ENCODE results near the gene IFRD1. TPM values are rescaled to one million over a fixed set of nuclear protein-coding genes. Genes with fewer than 3 reads are reported as not detected.
A peak's percentile ranks its signal among the peaks of the same experiment; 100 is the strongest.

The IFRD1 gene
- total and polyA plus RNA-seq, 12 donors: 20.5 to 86.2 (median 52.7) TPM

GRCh38 chr7:112421666-112422486 is 28.4 kb upstream of the IFRD1 start:
- no peak for DNase-seq
- Histone ChIP-seq H3K9me3 (replicated peaks in 1 of 3) (no peaks in the 10 kb centered on the region), H3K27ac (peak overlapping the region in 2 of 5 donors; percentile 55 to 70), H3K4me3 (no peak overlapping the region), H3K36me3 (replicated peaks in 1 of 2) (no peaks in the 10 kb centered on the region), H3K27me3 (no peaks in the 10 kb centered on the region), H3K4me1 (replicated peaks in 1 of 2) (peaks cover 12 to 17% of the 10 kb centered on the region in 2 donors)
- intact Hi-C loops (cut with DNase I): loop anchor here in 1 of 2 donors (10.0 kb wide), 1 partner anchor 73 kb away; no protein-coding TSS in a partner anchor
- TF ChIP-seq POLR2A (IDR thresholded peaks at IDR 0.05) (no peak), CTCF (IDR thresholded peaks at IDR 0.05) (no peak)
- 77 to 83% (median 79%) methylated on average over 9 of the region's 9 CpGs for WGBS, 4 donors

- no peak overlapping the region for H3K4me3 ChIP-seq
- 36 to 46% (median 40%) methylated on average over 6 of the region's 6 CpGs for WGBS, 4 donors
- H3K4me1 ChIP-seq (replicated peaks in 1 of 2): peaks cover 12 to 17% of the 10 kb centered on the region in 2 donors
- TF ChIP-seq POLR2A (IDR thresholded peaks at IDR 0.05) (peak in 1 of 2 donors; percentile 33), CTCF (IDR thresholded peaks at IDR 0.05) (no peak)
- H3K9me3 ChIP-seq (replicated peaks in 1 of 3): no peaks in the 10 kb centered on the region
- H3K27me3 ChIP-seq: no peaks in the 10 kb centered on the region
- peak; percentile 80 to 95 (median 91) for DNase-seq
- H3K36me3 ChIP-seq (replicated peaks in 1 of 2): no peaks in the 10 kb centered on the region
- H3K27ac ChIP-seq: peak overlapping the region in 3 of 5 donors; percentile 55 to 70 (median 57)
- intact Hi-C loops (cut with DNase I): loop anchor here in 1 of 2 donors (10.0 kb wide), 1 partner anchor 72 kb away; no protein-coding TSS in a partner anchor
These were observed 27.3 kb upstream of the IFRD1 start for GRCh38 chr7:112422842-112423496.

GRCh38 chr7:112423987-112424386 is 26.3 kb upstream of the IFRD1 start:
- TF ChIP-seq CTCF (IDR thresholded peaks at IDR 0.05) (no peak), POLR2A (IDR thresholded peaks at IDR 0.05) (no peak)
- 60 to 86% (median 69%) methylated on average over 1 to 2 of the region's 2 CpGs for WGBS, 4 donors
- intact Hi-C loops (cut with DNase I): loop anchor here in 1 of 2 donors (10.0 kb wide), 1 partner anchor 71 kb away; no protein-coding TSS in a partner anchor
- no peaks in the 10 kb centered on the region for H3K9me3 ChIP-seq (replicated peaks in 1 of 3)
- no peak for DNase-seq
- H3K4me3 ChIP-seq: no peak overlapping the region
- H3K27ac ChIP-seq: no peak overlapping the region
- peaks cover 12 to 17% of the 10 kb centered on the region in 2 donors for H3K4me1 ChIP-seq (replicated peaks in 1 of 2)
- H3K27me3 ChIP-seq: no peaks in the 10 kb centered on the region
- no peaks in the 10 kb centered on the region for H3K36me3 ChIP-seq (replicated peaks in 1 of 2)

GRCh38 chr7:112427984-112428383 is 22.3 kb upstream of the IFRD1 start:
- intact Hi-C loops (cut with DNase I): loop anchor here in 1 of 2 donors (10.0 kb wide), 1 partner anchor 67 kb away; no protein-coding TSS in a partner anchor
- no peak overlapping the region for H3K27ac ChIP-seq
- no peaks in the 10 kb centered on the region for H3K36me3 ChIP-seq (replicated peaks in 1 of 2)
- no peak for DNase-seq
- peaks cover 6 to 7% of the 10 kb centered on the region in 2 donors for H3K4me1 ChIP-seq (replicated peaks in 1 of 2)
- H3K4me3 ChIP-seq: no peak overlapping the region
- H3K9me3 ChIP-seq (replicated peaks in 1 of 3): no peaks in the 10 kb centered on the region
- no peak for TF ChIP-seq CTCF (IDR thresholded peaks at IDR 0.05)
- no peak for TF ChIP-seq POLR2A (IDR thresholded peaks at IDR 0.05)
- no peaks in the 10 kb centered on the region for H3K27me3 ChIP-seq
- 97 to 100% (median 98%) methylated on average over 1 of the region's 1 CpG for WGBS, 4 donors
